GM12872 (cell line): ENCODE measurements around the gene DMPK.

Experiments
- TF ChIP-seq, protein P1 (sequence below): IDR thresholded peaks from 3 replicates; pipeline ENCODE4 v1.5.1; 2011; ENCODE audit warnings: low read depth, mild to moderate bottlenecking, low read length, moderate library complexity; ENCODE audit not compliant: insufficient read depth

The DMPK gene

GRCh38 chr19:45825263-45825605, 42.9 kb upstream of the DMPK start:
- TF ChIP-seq, protein P1, sequence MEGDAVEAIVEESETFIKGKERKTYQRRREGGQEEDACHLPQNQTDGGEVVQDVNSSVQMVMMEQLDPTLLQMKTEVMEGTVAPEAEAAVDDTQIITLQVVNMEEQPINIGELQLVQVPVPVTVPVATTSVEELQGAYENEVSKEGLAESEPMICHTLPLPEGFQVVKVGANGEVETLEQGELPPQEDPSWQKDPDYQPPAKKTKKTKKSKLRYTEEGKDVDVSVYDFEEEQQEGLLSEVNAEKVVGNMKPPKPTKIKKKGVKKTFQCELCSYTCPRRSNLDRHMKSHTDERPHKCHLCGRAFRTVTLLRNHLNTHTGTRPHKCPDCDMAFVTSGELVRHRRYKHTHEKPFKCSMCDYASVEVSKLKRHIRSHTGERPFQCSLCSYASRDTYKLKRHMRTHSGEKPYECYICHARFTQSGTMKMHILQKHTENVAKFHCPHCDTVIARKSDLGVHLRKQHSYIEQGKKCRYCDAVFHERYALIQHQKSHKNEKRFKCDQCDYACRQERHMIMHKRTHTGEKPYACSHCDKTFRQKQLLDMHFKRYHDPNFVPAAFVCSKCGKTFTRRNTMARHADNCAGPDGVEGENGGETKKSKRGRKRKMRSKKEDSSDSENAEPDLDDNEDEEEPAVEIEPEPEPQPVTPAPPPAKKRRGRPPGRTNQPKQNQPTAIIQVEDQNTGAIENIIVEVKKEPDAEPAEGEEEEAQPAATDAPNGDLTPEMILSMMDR, result no peak

- TF ChIP-seq, protein P1, result no peak
These were observed 42.4 kb upstream of the DMPK start for GRCh38 chr19:45824531-45825262.

GRCh38 chr19:45824041-45824471, 41.8 kb upstream of the DMPK start:
- TF ChIP-seq, protein P1, result no peak

GRCh38 chr19:45823182-45823581, 40.9 kb upstream of the DMPK start:
- TF ChIP-seq, protein P1, result no peak

DNA sequence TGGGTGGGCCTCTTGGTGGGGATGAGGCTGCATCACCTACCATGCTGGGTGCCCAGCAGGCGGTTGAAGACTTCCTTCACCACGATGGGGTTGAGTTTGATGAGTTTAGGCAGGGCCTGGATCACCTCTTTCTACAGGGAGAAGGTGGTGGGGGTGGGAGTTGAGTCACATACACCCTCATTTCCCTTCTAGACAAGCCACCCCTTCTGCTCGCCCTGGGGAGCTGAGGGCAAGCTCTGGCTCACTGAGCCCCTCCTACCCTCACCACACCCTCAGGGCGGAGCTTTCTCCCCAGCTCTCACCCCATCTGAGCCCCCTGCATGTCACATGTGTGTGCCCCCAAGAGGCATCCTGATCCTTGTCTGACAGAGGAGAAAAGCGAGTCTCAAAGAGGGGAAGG, 40.4 kb upstream of the DMPK start:
- TF ChIP-seq, protein P1, result no peak

DNA sequence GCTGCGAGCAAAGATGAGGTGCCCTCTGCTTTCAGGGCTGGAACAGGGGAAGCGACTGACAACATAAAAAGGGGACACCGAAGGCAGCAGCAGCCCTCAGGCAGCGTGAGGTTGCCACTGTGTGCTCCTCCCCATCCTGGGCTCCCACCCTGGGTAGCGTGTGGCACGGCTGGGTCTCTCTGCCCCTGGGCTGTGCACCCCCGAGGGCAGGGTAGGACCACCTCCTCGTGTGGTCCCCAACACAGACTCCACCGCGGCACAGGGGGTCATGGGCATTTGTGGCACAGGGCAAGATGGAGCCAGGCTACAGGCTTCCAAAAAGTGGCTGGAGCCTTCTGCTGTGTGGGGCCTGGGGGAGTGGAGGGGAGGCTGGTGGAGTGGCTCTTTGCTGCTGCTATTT, 39.3 kb upstream of the DMPK start:
- TF ChIP-seq, protein P1, result no peak

DNA sequence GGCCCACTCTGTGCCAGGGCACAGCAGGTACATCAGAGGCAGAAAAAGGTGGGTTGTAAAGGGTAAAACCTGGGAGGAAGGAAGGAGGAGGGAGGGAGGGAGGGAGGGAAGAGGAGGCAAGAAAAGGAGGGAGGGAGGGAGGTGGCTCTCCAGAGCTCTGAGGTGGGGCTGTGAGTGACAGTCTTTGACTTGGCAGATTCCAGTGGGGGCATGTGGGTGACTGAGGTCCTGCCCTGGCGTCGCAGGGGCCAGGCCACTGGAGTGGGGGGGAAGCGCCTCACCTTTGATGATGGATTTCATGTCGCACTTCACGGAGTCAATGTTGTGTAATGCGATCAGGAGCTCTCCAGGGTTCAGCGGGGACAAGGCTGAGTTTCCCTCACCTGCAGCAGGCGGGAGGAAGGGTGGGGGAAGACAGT, 38.8 kb upstream of the DMPK start:
- TF ChIP-seq, protein P1, result no peak
